Kidney (tissue), 14 donors: ENCODE results near the gene TMEM209. TPM values are rescaled to one million over a fixed set of nuclear protein-coding genes. Genes with fewer than 3 reads are reported as not detected.
"Not testable (repeated sequence)": the region's sequence is repeated elsewhere in the genome, so short reads cannot be mapped to it uniquely, and the experiment has no call there.

ENCODE experiments used
- DNase-seq, 5 donors: peaks; one replicate each; pipeline ENCODE4 v3.0.0-alpha.2; 2013 to 2020
- FAIRE-seq: peaks from 2 replicates; lab custom pipeline; 2012; peaks lifted over from hg19 to GRCh38; lab: Jason Lieb, UNC
- H3K27ac ChIP-seq, 2 donors: one replicate each; pipeline ENCODE4 v1.7.0; 2013; ENCODE audit warnings: low read depth in 2 of 2, low read length in 2 of 2, inconsistent platforms in 1 of 2
- H3K27me3 ChIP-seq: one replicate; pipeline ENCODE4 v1.7.1; 2013; ENCODE audit warnings: low read length, inconsistent platforms; ENCODE audit not compliant: control insufficient read depth, insufficient read depth
- H3K36me3 ChIP-seq, 3 donors: one replicate each; pipeline versions ENCODE4 v1.7.0 to v1.7.1; 2013; ENCODE audit warnings: low read length in 3 of 3, control low read depth in 1 of 3, inconsistent platforms in 1 of 3; ENCODE audit not compliant: insufficient read depth in 3 of 3, control insufficient read depth in 2 of 3
- H3K4me1 ChIP-seq, 3 donors: one replicate each; pipeline versions ENCODE4 v1.7.0 to v1.7.1; 2013; ENCODE audit warnings: low read length in 3 of 3, inconsistent platforms in 1 of 3, low read depth in 1 of 3; ENCODE audit not compliant: control insufficient read depth in 2 of 3, insufficient read depth in 2 of 3
- H3K4me3 ChIP-seq, 3 donors: one replicate each; pipeline versions ENCODE4 v1.7.0 to v1.8.1; 2013; ENCODE audit warnings: low read length in 3 of 3, control low read depth in 1 of 3, inconsistent platforms in 1 of 3
- H3K9ac ChIP-seq, 3 donors: one replicate each; pipeline versions ENCODE4 v1.7.0 to v1.7.1; 2013; ENCODE audit warnings: low read length in 3 of 3, control low read depth in 1 of 3, inconsistent platforms in 1 of 3
- H3K9me3 ChIP-seq, 3 donors: one replicate each; pipeline versions ENCODE4 v1.7.0 to v1.7.1; 2013; ENCODE audit warnings: low read length in 3 of 3, control low read depth in 1 of 3, inconsistent platforms in 1 of 3; ENCODE audit not compliant: control insufficient read depth in 2 of 3, insufficient read depth in 1 of 3
- CTCF ChIP-seq: IDR thresholded peaks from 3 replicates; pipeline ENCODE4 v1.5.1; 2012; ENCODE audit warnings: mild to moderate bottlenecking, moderate library complexity, borderline replicate concordance; ENCODE audit not compliant: insufficient read depth; ENCODE audit errors: extremely low read depth
- intact Hi-C: fragments of 100-400 bp; cut with DNase I; formaldehyde crosslinking; loops from one replicate; pipeline ENCODE4 v1.11.1; 2022
- polyA plus RNA-seq: library from polyadenylated mRNA; stranded (reverse); fragments of 350-450 nt; fragmentation: Illumina TruSeq; extraction: RNeasy Lipid Tissue Mini Kit (QIAGEN cat#74804); gene quantifications from one replicate; pipeline ENCODE4 v1.2.3, GENCODE V29; 2014; ENCODE audit warnings: low read depth, low replicate concordance; ENCODE audit not compliant: insufficient read depth
- total RNA-seq: library from RNA; stranded (reverse); fragmentation: NEBNext Ultra II Directional; extraction: Animal tissue kit (Norgen Biotek cat#: 25700); gene quantifications from one replicate; pipeline ENCODE4 v1.2.1, GENCODE V29; 2021
- donor health status: control.
- donor health status: control.
- donor health status: control.
- donor health status: control.
- donor health status: control.
- donor health status: DM: yes; HTN: yes; CAD: no.
- donor health status: Normal renal cell carcinoma (clear cell type).

TMEM209 gene
- total and polyA plus RNA-seq, 2 donors from 2014 or later, result 4.3 to 29.0 TPM

- DNase-seq, result peak in 1 of 5 donors; percentile 21
- TF ChIP-seq CTCF, result peak; percentile 72
- Histone ChIP-seq H3K4me3 (no peak overlapping the region), H3K9ac (no peak overlapping the region), H3K36me3 (no peaks in the 10 kb centered on the region), H3K27me3 (no peaks in the 10 kb centered on the region), H3K9me3 (no peaks in the 10 kb centered on the region), H3K4me1 (no peaks in the 10 kb centered on the region), H3K27ac (no peak overlapping the region)
- no peak for FAIRE-seq
- intact Hi-C loops, result no loop called here
Observed at GRCh38 chr7:130242198-130243014, 37.2 kb upstream of the TMEM209 start.

- H3K27ac ChIP-seq, result no peak overlapping the region
- FAIRE-seq, result no peak
- no peak for DNase-seq
- no peak overlapping the region for H3K4me3 ChIP-seq
- H3K9ac ChIP-seq, result no peak overlapping the region
- no peaks in the 10 kb centered on the region for H3K9me3 ChIP-seq
- intact Hi-C loops, result no loop called here
- no peaks in the 10 kb centered on the region for H3K4me1 ChIP-seq
- TF ChIP-seq CTCF, result no peak
- H3K36me3 ChIP-seq, result no peaks in the 10 kb centered on the region
- no peaks in the 10 kb centered on the region for H3K27me3 ChIP-seq
Observed at GRCh38 chr7:130240240-130240639, 35.0 kb upstream of the TMEM209 start.

- DNase-seq, H3K9me3 ChIP-seq, H3K36me3 ChIP-seq, H3K4me1 ChIP-seq, H3K27ac ChIP-seq, H3K9ac ChIP-seq, FAIRE-seq, H3K27me3 ChIP-seq, intact Hi-C loops, H3K4me3 ChIP-seq: not testable (repeated sequence)
Observed at GRCh38 chr7:130236361-130236760, 31.2 kb upstream of the TMEM209 start.

GRCh38 chr7:130234078-130234477, 28.9 kb upstream of the TMEM209 start:
- no peaks in the 10 kb centered on the region for H3K4me1 ChIP-seq
- FAIRE-seq (no peak), DNase-seq (no peak)
- no peaks in the 10 kb centered on the region for H3K36me3 ChIP-seq
- no peak for TF ChIP-seq CTCF
- no peaks in the 10 kb centered on the region for H3K9me3 ChIP-seq
- intact Hi-C loops, result no loop called here
- H3K27ac ChIP-seq, result no peak overlapping the region
- H3K27me3 ChIP-seq, result no peaks in the 10 kb centered on the region
- no peak overlapping the region for H3K9ac ChIP-seq
- H3K4me3 ChIP-seq, result no peak overlapping the region
